ENCODE results near the gene ZNF182.
"Not testable (repeated sequence)": the region's sequence is repeated elsewhere in the genome, so short reads cannot be mapped to it uniquely, and the experiment has no call there.

Gene ZNF182

GRCh38 chrX:48002319-48002718 is 1.5 kb downstream of the ZNF182 start:
- in situ Hi-C loops (cut with HindIII; ENCODE audit: low sequenced_read_pairs), result no loop called here

GRCh38 chrX:48001260-48001659 is 2.5 kb downstream of the ZNF182 start:
- in situ Hi-C loops (cut with HindIII; ENCODE audit: low sequenced_read_pairs), result no loop called here

- in situ Hi-C loops (cut with HindIII; ENCODE audit: low sequenced_read_pairs), result no loop called here
These were observed 11.1 kb downstream of the ZNF182 start for GRCh38 chrX:47992669-47993068.

DNA sequence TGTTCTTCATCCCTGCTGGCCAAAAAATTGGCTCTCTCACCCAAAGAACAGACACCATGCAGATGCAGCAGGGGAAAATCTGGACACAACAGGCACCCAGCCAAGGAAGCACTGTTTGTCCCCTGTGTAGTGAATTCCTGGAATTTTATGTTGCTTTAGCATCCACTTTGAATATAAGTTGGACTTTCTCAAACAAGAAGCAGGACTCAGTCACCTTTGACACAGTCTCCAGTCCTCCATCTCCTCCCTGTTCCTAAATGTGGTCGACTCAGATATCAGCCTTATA is 11.8 kb downstream of the ZNF182 start:
- in situ Hi-C loops (cut with HindIII; ENCODE audit: low sequenced_read_pairs), result no loop called here

DNA sequence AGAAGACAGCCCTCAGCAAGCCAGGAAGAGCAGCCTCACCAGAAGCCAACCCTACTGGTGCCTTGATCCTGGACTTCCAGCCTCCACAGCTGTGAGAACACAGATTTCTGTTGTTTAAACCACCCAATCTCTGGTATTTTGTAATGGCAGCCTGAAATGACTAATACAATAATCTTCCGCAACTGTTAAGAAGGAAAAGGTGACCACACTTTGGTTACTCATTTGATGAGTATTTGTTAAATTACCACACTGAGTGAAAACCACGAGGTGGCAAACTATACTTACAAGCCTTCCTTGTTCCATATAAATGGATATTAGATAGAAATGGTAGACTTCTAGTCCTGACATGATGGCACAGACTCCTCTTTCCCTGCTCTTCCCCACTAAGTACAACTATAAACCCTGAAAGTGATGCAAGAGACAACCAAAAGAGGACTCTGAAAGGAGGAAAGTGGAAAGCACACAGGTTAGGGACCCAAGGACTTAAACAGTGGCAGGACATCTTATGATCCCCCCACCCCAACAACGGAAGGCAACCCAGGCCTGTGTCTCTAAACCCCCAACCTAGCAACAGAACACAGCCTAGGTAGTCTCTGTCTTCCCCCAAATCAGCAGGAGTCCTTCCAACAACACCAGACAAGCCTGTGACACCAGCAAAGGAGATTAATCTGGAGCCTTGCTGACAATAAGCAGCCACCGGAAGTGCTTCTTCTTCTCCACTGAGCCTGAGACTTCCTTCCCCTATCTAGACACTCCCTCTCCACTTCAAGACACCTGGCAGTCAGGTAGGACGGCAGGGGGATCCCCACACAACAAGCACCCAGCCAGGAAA is 12.3 kb downstream of the ZNF182 start:
- in situ Hi-C loops (cut with HindIII; ENCODE audit: low sequenced_read_pairs), result no loop called here

- in situ Hi-C loops (cut with HindIII; ENCODE audit: low sequenced_read_pairs), result loop anchor here (10.0 kb wide), 1 partner anchor 52 kb away; no protein-coding TSS in a partner anchor
These were observed 27.3 kb downstream of the ZNF182 start for GRCh38 chrX:47976254-47977151.

- in situ Hi-C loops (cut with HindIII; ENCODE audit: low sequenced_read_pairs), result loop anchor here (10.0 kb wide), 1 partner anchor 48 kb away; no protein-coding TSS in a partner anchor
These were observed 30.6 kb downstream of the ZNF182 start for GRCh38 chrX:47973235-47973634.

GRCh38 chrX:47965526-47965925 is 38.3 kb downstream of the ZNF182 start:
- in situ Hi-C loops (cut with HindIII; ENCODE audit: low sequenced_read_pairs), result not testable (repeated sequence)

- in situ Hi-C loops (cut with HindIII; ENCODE audit: low sequenced_read_pairs), result not testable (repeated sequence)
These were observed 42.0 kb downstream of the ZNF182 start for GRCh38 chrX:47961830-47962229.

DNA sequence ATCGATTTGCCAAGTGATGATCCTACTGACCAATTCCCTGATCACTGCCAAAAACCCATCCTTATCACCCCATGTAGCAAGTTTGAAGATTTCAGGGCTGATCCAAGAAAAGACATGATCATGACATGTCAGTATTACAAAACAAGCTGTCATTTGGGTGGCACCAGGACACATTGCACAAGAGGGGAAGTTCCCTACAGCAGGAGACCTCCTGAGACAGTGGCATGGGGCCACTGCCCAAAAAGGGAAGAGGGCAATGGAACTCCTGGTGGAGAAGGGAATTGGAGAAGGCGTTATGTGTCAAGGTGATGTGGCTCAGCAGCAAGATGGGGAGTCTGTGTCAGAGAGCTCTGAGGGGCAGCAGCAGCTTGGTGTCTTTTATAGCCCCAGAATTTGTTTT is 43.4 kb downstream of the ZNF182 start:
- in situ Hi-C loops (cut with HindIII; ENCODE audit: low sequenced_read_pairs), result no loop called here

GRCh38 chrX:47958761-47959342 is 44.9 kb downstream of the ZNF182 start:
- in situ Hi-C loops (cut with HindIII; ENCODE audit: low sequenced_read_pairs), result no loop called here

DNA sequence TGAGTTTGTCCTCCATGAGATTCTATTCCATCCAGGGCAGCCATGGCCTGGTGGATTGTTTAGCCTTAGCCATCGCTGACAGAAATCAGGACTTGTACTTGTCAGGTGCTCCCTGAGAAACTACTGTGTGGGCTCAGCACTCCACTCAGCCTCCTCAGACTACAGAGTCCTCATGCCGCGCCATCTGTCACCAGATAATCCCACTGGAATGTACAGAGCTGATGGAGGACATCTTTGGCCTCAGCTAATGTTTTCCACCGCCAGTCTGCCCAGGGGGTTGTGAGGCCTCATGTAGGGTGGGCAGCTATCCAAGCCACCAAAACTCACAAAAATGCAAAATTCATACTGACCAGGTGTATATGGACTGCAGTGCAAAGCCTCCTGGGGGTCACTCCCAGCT is 45.6 kb downstream of the ZNF182 start:
- in situ Hi-C loops (cut with HindIII; ENCODE audit: low sequenced_read_pairs), result not testable (repeated sequence)

- in situ Hi-C loops (cut with HindIII; ENCODE audit: low sequenced_read_pairs), result no loop called here
These were observed 47.8 kb downstream of the ZNF182 start for GRCh38 chrX:47956016-47956415.

DNA sequence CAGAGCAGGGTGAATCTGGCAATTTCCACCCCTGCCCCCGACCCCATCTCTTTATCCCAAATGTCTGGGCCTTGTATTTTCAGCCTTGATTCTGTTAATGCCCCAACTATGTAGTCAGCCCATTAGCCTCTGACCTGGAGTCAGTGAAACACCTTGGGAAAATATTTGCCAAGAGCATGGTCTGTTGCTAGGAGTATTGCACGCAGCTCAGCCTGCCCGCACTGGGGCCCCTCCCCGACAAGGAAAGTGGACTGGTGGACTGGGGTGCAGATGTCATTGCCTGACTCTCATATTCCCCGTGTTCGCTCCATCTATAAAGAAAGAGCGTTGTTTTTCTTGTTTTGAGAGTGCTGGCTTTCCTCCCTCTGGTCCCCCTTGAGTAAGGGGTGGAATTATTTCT is 48.5 kb downstream of the ZNF182 start:
- in situ Hi-C loops (cut with HindIII; ENCODE audit: low sequenced_read_pairs), result not testable (repeated sequence)

- in situ Hi-C loops (cut with HindIII; ENCODE audit: low sequenced_read_pairs), result no loop called here
These were observed 62.4 kb downstream of the ZNF182 start for GRCh38 chrX:47941423-47941822.

- in situ Hi-C loops (cut with HindIII; ENCODE audit: low sequenced_read_pairs), result no loop called here
These were observed 63.3 kb downstream of the ZNF182 start for GRCh38 chrX:47940448-47940847.

- in situ Hi-C loops (cut with HindIII; ENCODE audit: low sequenced_read_pairs), result no loop called here
These were observed 66.9 kb downstream of the ZNF182 start for GRCh38 chrX:47936940-47937317.

GRCh38 chrX:47936224-47936939 is 67.4 kb downstream of the ZNF182 start:
- in situ Hi-C loops (cut with HindIII; ENCODE audit: low sequenced_read_pairs), result no loop called here

DNA sequence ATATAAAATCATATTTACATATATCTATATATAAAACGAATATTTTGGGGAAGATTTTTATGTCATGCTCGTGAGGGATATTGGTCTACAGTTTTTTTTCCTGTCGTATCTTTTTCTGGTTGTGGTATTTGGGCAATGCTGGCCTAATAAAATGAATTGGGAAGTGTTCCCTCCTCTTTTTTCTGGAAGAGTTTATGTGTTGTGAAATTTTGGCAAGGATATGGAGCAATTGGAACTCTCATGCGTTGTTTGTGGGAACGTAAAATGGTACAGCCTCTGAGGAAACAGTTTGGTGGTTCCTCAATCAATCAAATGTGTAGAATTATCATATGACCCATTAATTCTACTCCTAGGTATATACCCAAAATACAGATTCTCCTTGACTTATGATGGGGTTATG is 69.8 kb downstream of the ZNF182 start:
- in situ Hi-C loops (cut with HindIII; ENCODE audit: low sequenced_read_pairs), result no loop called here

- in situ Hi-C loops (cut with HindIII; ENCODE audit: low sequenced_read_pairs), result not testable (repeated sequence)
These were observed 71.8 kb downstream of the ZNF182 start for GRCh38 chrX:47931970-47932369.

DNA sequence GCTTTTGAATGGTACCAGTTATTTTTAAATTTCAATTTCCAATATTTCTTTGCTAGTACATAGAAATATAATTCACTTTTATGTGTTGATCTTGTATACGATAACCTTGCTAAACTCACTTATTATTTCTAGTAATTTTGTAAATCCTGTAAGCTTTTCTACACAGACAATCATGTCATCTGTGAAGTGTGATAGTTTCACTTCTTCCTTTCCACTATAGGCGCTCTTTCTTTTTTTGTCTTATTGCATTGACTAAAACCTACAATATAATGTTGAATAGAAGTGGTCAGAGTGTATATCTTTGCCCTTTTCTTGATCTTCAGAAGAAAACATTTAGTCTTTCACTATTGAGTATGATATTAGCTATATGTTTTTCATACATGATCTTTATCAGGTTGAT is 76.6 kb downstream of the ZNF182 start:
- in situ Hi-C loops (cut with HindIII; ENCODE audit: low sequenced_read_pairs), result loop anchor here (10.0 kb wide), 1 partner anchor 48 kb away; no protein-coding TSS in a partner anchor

Measured in endothelial cell of hepatic sinusoid (primary cell).